Uterus (tissue), 2 donors: ENCODE data around the gene PRRT1B.

ENCODE experiments used
- POLR2A ChIP-seq, 2 donors: fragments of 450-650 bp; IDR thresholded peaks; one replicate each; pipeline ENCODE4 v1.6.1; 2016; ENCODE audit warnings: antibody characterized with exemption in 2 of 2, mild to moderate bottlenecking in 1 of 2, moderate library complexity in 1 of 2
- TF ChIP-seq, protein P1 (sequence below), 4 experiments: fragments of 200-600 bp in 2 of 4; fragments of 450-650 bp in 2 of 4; sonication (generic) in 2 of 4; IDR thresholded peaks; one replicate each; pipeline ENCODE4 v1.5.1; 2016 to 2019; ENCODE audit warnings: antibody characterized with exemption in 4 of 4, mild to moderate bottlenecking in 2 of 4, moderate library complexity in 1 of 4

DNA sequence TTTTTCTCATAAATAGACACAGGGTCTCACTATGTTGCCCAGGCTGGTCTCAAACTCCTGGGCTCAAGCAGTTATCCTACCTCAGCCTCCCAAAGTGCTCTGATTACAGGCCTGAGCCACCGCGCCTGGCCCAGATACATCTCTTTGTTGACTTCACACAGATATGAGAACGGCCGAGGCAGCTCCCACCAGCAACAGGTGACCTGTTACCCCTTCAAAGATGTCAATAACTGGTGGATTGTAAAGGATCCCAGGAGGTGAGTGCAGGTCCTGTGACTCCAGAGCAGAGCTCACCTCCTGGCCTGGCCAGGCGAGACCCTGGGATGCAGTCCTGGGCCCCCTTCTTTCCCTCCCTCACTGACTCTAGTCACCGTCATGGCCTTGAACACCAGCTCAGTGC is 33.4 kb upstream of the PRRT1B start:
- TF ChIP-seq, protein P1, sequence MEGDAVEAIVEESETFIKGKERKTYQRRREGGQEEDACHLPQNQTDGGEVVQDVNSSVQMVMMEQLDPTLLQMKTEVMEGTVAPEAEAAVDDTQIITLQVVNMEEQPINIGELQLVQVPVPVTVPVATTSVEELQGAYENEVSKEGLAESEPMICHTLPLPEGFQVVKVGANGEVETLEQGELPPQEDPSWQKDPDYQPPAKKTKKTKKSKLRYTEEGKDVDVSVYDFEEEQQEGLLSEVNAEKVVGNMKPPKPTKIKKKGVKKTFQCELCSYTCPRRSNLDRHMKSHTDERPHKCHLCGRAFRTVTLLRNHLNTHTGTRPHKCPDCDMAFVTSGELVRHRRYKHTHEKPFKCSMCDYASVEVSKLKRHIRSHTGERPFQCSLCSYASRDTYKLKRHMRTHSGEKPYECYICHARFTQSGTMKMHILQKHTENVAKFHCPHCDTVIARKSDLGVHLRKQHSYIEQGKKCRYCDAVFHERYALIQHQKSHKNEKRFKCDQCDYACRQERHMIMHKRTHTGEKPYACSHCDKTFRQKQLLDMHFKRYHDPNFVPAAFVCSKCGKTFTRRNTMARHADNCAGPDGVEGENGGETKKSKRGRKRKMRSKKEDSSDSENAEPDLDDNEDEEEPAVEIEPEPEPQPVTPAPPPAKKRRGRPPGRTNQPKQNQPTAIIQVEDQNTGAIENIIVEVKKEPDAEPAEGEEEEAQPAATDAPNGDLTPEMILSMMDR (IDR thresholded peaks at IDR 0.05) = no peak
- TF ChIP-seq POLR2A (IDR thresholded peaks at IDR 0.05) = no peak
